GM19372 (cell line): Measurements from ENCODE around the gene ABCA12.
"Not testable (repeated sequence)": the region's sequence is repeated elsewhere in the genome, so short reads cannot be mapped to it uniquely, and the experiment has no call there.

Source experiments
- ATAC-seq: cut with Tn5 transposase; IDR thresholded peaks from one replicate; pipeline ENCODE4 v1.9.1; 2021; ENCODE audit warnings: mild to moderate bottlenecking, low read depth, moderate library complexity; ENCODE audit not compliant: unreplicated experiment

ABCA12 gene, protein sequence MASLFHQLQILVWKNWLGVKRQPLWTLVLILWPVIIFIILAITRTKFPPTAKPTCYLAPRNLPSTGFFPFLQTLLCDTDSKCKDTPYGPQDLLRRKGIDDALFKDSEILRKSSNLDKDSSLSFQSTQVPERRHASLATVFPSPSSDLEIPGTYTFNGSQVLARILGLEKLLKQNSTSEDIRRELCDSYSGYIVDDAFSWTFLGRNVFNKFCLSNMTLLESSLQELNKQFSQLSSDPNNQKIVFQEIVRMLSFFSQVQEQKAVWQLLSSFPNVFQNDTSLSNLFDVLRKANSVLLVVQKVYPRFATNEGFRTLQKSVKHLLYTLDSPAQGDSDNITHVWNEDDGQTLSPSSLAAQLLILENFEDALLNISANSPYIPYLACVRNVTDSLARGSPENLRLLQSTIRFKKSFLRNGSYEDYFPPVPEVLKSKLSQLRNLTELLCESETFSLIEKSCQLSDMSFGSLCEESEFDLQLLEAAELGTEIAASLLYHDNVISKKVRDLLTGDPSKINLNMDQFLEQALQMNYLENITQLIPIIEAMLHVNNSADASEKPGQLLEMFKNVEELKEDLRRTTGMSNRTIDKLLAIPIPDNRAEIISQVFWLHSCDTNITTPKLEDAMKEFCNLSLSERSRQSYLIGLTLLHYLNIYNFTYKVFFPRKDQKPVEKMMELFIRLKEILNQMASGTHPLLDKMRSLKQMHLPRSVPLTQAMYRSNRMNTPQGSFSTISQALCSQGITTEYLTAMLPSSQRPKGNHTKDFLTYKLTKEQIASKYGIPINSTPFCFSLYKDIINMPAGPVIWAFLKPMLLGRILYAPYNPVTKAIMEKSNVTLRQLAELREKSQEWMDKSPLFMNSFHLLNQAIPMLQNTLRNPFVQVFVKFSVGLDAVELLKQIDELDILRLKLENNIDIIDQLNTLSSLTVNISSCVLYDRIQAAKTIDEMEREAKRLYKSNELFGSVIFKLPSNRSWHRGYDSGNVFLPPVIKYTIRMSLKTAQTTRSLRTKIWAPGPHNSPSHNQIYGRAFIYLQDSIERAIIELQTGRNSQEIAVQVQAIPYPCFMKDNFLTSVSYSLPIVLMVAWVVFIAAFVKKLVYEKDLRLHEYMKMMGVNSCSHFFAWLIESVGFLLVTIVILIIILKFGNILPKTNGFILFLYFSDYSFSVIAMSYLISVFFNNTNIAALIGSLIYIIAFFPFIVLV (N-terminal part only)

GRCh38 chr2:215138479-215138878 lies at the start of gene ABCA12:
Gene ABCA12, minus strand, starts transcription at chr2:215138626. Its CDS starts 418 bp downstream, at chr2:215138208.
- ATAC-seq = no peak

DNA sequence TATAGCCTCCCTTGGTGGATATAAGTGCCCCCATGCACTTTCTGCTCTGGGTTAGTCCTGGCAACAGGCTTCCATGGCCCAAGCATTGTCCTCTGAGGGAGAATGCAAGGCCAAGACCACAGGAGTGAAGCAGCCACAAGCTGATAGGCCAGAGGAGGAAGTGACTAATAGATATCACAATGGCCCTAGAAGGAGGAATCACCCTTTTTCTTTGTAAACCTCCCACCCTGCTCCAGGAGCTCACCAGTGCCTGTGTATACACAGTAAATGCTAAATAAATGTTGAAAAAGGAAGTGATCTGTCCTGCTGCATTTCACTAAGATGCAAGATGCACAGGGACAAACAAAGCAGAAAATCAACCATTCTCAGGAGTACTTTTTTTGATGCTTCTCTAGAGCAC lies 49.7 kb upstream of the ABCA12 start:
- no peak for ATAC-seq

GRCh38 chr2:215186021-215186420 lies 47.6 kb upstream of the ABCA12 start:
- no peak for ATAC-seq

- no peak for ATAC-seq
Measured at GRCh38 chr2:215178121-215178520, 39.7 kb upstream of the ABCA12 start.

GRCh38 chr2:215171796-215172195 lies 33.4 kb upstream of the ABCA12 start:
- ATAC-seq = no peak

DNA sequence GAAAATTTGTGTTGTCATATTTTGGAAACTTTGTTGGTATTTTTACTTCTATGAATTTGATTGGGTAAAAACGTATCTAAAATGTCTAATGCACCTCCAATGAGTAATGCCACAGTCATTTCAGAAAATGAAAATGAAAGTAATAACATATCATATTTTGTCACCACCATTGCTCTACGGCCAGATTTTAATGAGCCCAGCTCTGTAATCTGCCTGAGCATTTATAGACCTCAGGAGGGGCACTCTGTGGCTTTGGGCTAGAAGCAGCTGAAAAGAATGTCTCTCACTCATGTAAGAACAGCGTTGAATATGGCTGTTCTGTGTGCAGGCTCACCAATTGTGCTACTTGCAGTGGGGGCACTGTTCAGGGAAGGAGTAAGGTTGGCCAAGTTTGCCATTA lies 32.7 kb upstream of the ABCA12 start:
- peak; percentile 80 for ATAC-seq

- ATAC-seq = not testable (repeated sequence)
Measured at GRCh38 chr2:215166505-215166904, 28.1 kb upstream of the ABCA12 start.

- not testable (repeated sequence) for ATAC-seq
Measured at GRCh38 chr2:215163319-215163718, 24.9 kb upstream of the ABCA12 start.

- ATAC-seq = no peak
Measured at GRCh38 chr2:215161301-215161829, 22.9 kb upstream of the ABCA12 start.

- no peak for ATAC-seq
Measured at GRCh38 chr2:215160081-215160480, 21.7 kb upstream of the ABCA12 start.

DNA sequence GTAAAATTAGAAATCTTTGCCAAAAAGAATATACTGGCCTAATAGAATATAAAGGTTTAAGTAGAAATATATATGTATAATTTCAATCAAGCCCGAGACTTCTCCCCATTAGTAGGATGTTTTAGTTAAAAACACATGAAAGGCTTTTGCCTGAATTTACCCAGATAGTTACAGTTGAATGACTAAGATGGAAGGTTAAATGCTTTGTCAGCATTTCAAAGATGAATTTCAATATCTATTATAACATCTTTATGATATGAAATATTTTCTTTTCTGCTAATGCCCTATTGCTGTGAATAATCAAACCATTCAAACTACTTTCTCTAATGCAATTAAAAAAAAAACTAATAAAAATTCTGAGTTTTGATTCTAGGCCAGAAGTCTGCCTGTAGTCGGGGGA lies 18.0 kb upstream of the ABCA12 start:
- no peak for ATAC-seq

DNA sequence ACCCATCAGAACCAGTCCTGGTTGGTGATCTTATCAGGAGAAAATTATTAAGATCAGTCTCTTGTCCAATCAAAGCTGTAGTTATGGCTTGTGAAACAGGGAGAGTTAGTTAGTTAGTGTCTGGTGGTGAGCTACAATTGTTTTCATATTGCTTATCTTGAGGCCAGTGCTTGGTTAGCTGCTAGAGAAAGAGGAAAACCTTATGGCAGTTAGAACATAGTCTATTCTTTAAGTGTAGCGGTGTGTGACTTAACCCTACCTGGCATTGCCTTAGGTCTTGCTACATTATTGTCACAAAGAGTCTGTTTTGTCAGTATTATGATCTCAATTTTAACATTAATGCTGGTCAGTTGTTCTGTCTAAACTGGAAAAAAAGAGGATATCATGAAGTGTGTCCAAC lies 11.5 kb upstream of the ABCA12 start:
- no peak for ATAC-seq

DNA sequence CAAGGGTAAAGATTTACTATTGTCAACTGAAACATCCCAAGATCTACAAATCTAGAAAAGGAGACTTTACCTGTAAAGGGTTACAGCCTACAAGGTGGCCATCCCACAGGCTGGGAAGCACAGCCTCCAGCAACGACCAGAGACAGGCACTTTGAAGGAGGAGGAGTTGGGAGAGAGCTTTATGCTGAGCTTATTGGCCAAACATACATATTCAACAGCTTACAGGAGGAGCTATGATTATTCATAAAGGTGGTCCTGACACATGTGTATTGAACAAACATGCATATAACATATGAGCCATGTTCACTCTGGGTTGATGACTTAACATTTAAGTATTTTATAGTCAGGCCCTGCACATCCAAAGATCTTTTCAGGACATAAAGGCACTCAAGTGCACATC lies 11.1 kb upstream of the ABCA12 start:
- ATAC-seq = no peak

DNA sequence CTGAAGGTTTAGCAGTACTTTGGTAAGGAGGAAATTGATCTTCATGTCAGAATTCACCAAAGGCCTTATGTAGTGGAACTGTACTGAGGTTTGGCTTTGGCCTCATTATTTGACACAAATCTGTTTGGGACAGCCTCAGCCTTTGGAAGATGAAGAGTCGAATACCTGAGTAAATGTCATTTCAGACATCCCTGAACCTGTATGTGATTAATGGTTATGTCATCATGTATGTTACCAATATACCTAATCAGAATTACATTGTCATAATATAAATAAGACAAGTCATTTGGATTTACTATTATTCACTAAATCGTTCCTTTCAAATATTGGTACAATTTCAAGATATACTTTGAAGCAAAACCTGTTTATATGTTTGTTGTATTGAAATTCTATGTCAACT lies 10.6 kb upstream of the ABCA12 start:
- no peak for ATAC-seq

DNA sequence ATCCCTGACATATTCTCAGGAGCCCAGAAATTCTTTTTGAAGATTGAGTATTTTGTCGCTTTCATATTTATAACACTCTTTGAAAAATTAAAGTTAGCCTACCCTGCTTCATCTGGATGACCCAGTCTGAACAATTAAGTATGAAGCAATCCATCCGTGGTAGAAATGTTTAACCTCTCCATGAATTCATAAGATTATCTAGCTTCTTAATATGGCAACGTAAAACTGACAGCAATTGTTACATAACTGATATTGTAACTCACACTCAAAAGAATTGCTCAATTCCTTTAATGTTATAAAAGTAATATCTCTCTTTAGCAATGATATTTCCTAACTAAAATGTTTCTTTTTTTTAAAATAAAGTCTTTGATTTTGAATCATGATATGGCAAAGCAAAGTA lies 7.2 kb upstream of the ABCA12 start:
- no peak for ATAC-seq

GRCh38 chr2:215144106-215144875 lies 5.9 kb upstream of the ABCA12 start:
- ATAC-seq = no peak

DNA sequence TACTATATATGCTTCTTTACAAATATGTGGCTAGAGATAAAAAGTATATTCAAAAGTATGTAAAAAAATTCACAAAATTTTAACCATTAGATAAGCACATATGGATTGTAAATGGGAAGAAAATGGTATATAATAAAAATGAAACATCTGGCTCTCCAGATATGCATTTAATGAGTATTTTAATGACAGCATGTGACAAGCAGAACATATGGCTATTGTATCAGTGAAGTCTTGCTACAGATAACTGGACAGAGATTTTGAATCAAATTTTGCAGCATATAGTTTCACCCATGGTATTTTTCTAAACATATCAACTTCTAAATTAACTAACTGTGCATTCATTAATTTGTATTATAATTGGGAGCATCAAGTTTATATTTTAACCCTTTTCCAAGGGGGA lies 5.0 kb upstream of the ABCA12 start:
- no peak for ATAC-seq

- no peak for ATAC-seq
Measured at GRCh38 chr2:215141706-215142105, 3.3 kb upstream of the ABCA12 start.

DNA sequence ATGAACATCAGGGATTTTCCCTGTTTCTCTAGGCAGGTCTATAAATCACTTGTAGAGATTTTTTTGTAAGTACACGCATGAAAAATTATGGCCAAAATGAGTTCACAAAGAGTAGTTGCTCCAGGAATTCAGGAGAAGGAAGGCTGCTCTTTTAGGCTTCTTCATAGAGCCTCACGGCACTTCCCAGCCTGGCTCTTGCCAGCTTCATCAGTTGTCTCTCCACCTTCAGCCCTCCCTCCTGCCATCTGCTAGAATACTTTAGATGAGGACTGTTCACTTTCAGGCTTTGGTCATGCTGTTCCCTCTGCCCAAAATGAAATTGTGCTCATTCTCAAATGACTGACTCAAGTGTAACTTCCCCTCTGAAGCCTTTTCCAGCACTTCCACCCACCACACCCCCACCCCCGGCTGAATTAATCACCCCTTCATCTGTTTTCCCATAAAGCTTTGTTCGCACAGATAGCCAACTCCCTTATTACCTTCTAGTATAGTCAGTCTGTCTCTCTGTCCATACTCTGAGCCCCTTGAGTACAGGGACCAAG lies 1.8 kb upstream of the ABCA12 start:
- ATAC-seq = no peak
